Measurements from ENCODE around the gene SLC12A9.
"Not testable (repeated sequence)": the region's sequence is repeated elsewhere in the genome, so short reads cannot be mapped to it uniquely, and the experiment has no call there.

Gene SLC12A9

GRCh38 chr7:100852048-100852872 is at the start of gene SLC12A9:
Gene SLC12A9, plus strand, starts transcription at chr7:100852713. Its CDS starts 1,485 bp downstream, at chr7:100854198.
- peak; percentile 70 for DNase-seq

GRCh38 chr7:100802951-100803350 is 49.6 kb upstream of the SLC12A9 start:
- DNase-seq: no peak

- peak; percentile 75 for DNase-seq
These were observed 48.9 kb upstream of the SLC12A9 start for GRCh38 chr7:100803398-100804161.

- no peak for DNase-seq
These were observed 47.7 kb upstream of the SLC12A9 start for GRCh38 chr7:100804681-100805431.

- no peak for DNase-seq
These were observed 46.2 kb upstream of the SLC12A9 start for GRCh38 chr7:100806276-100806675.

GRCh38 chr7:100806883-100807282 is 45.6 kb upstream of the SLC12A9 start:
- not testable (repeated sequence) for DNase-seq

- DNase-seq: no peak
These were observed 44.1 kb upstream of the SLC12A9 start for GRCh38 chr7:100808354-100808875.

GRCh38 chr7:100811480-100811879 is 41.0 kb upstream of the SLC12A9 start:
- no peak for DNase-seq

- no peak for DNase-seq
These were observed 39.8 kb upstream of the SLC12A9 start for GRCh38 chr7:100812729-100813128.

GRCh38 chr7:100816515-100816914 is 36.0 kb upstream of the SLC12A9 start:
- not testable (repeated sequence) for DNase-seq

- DNase-seq: no peak
These were observed 35.4 kb upstream of the SLC12A9 start for GRCh38 chr7:100817097-100817496.

GRCh38 chr7:100818366-100818765 is 34.1 kb upstream of the SLC12A9 start:
- no peak for DNase-seq

- no peak for DNase-seq
These were observed 33.7 kb upstream of the SLC12A9 start for GRCh38 chr7:100818825-100819224.

- DNase-seq: no peak
These were observed 32.9 kb upstream of the SLC12A9 start for GRCh38 chr7:100819586-100819985.

- no peak for DNase-seq
These were observed 30.0 kb upstream of the SLC12A9 start for GRCh38 chr7:100822236-100823139.

- DNase-seq: no peak
These were observed 29.4 kb upstream of the SLC12A9 start for GRCh38 chr7:100823140-100823525.

GRCh38 chr7:100823534-100823933 is 29.0 kb upstream of the SLC12A9 start:
- no peak for DNase-seq

- DNase-seq: no peak
These were observed 27.9 kb upstream of the SLC12A9 start for GRCh38 chr7:100824499-100825214.

- DNase-seq: no peak
These were observed 27.3 kb upstream of the SLC12A9 start for GRCh38 chr7:100825215-100825671.

- no peak for DNase-seq
These were observed 26.6 kb upstream of the SLC12A9 start for GRCh38 chr7:100825751-100826513.
